Right atrium auricular region (tissue), 2 donors: Measurements from ENCODE around the gene NPR2. TPM values are rescaled to one million over a fixed set of nuclear protein-coding genes. Genes with fewer than 3 reads are reported as not detected.

Source experiments
- DNase-seq: peaks from one replicate; pipeline ENCODE4 v3.0.0-alpha.2; 2019; ENCODE audit warnings: low spot score
- H3K27ac ChIP-seq, 2 donors: fragments of 200-600 bp; sonication (generic); 1 replicate in 1 of 2; 2 replicates in 1 of 2; pipeline ENCODE4 v1.5.1; 2016 to 2019
- H3K27me3 ChIP-seq, 2 donors: fragments of 200-600 bp; sonication (generic); one replicate each; pipeline versions ENCODE4 v1.5.1 to v1.6.0; 2017 to 2019
- H3K36me3 ChIP-seq: fragments of 200-600 bp; sonication (generic); one replicate; pipeline ENCODE4 v1.5.1; 2016
- H3K4me1 ChIP-seq, 2 donors: fragments of 200-600 bp; sonication (generic); one replicate each; pipeline versions ENCODE4 v1.5.1 to v1.6.0; 2017 to 2019
- H3K4me3 ChIP-seq, 2 donors: fragments of 200-600 bp; sonication (generic); 1 replicate in 1 of 2; 2 replicates in 1 of 2; pipeline ENCODE4 v1.5.1; 2017 to 2019; ENCODE audit warnings: mild to moderate bottlenecking in 1 of 2, moderate library complexity in 1 of 2
- H3K9me3 ChIP-seq, 2 donors: fragments of 200-600 bp; sonication (generic); one replicate each; pipeline ENCODE4 v1.5.1; 2019
- total RNA-seq, 2 donors: library from RNA; depleted of rRNA; stranded (reverse); fragments of >200 nt; gene quantifications; one replicate each; pipeline ENCODE4 v1.1.0, GENCODE V29; 2016
- TF ChIP-seq, protein P1 (sequence below), 2 donors: fragments of 200-600 bp; sonication (generic); IDR thresholded peaks; one replicate each; pipeline ENCODE4 v1.5.1; 2019; ENCODE audit warnings: antibody characterized with exemption in 2 of 2

Gene NPR2
- total RNA-seq, 2 donors from 2014 or later, result 17.7 to 27.2 TPM

DNA sequence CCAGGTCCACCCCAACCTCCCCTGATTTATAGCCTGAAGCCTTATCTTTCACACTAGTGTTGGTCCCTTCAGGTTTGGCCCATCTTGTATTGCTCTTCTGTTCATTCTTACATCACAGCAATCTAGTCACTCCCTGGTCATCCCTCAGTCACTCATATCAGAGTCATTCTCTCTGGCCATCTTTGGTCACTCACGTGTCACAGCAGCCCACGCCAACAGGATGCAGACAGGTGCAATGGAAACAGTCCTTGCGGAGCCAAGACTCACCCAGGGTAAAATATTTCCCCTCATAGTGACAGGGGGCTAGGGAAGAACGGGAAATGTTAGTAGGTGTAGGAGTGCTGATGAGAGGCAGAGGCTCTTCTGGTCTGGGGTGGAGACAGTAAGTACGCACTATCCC lies 37.9 kb upstream of the NPR2 start:
- no peak overlapping the region for H3K4me3 ChIP-seq
- H3K4me1 ChIP-seq, result peaks cover 0 to 44% of the 10 kb centered on the region in 2 donors
- H3K36me3 ChIP-seq, result peaks cover 39% of the 10 kb centered on the region

DNA sequence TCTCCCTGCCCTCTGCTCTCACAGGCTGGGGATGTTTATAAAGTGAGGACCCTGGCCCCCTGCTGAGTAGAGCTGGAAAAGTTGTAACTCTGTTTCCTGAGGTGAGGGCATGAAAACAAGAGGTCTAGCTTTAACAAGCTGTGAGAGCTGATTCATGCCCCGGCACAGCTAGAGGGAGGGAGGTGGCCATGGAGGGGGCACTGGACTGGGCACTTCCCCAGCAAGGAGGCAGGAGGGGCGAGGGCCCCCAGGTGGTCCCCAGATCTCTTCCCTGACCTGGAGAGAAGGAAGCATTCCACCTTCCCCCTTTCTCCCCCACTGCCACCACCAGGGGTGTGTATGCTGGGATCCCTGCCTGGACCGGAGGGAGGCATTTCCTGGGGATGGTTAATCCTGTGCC lies 37.1 kb upstream of the NPR2 start, which contains the start of gene MSMP:
TSS of gene MSMP (minus strand) at position 13 of the 400 bp plus-strand sequence. CDS start 147 bp downstream, outside the sequence.
- H3K9me3 ChIP-seq, result no peaks in the 10 kb centered on the region
- no peaks in the 10 kb centered on the region for H3K27me3 ChIP-seq
- H3K27ac ChIP-seq, result no peak within 1 kb of the TSS
- no peak for DNase-seq
- TF ChIP-seq, protein P1, sequence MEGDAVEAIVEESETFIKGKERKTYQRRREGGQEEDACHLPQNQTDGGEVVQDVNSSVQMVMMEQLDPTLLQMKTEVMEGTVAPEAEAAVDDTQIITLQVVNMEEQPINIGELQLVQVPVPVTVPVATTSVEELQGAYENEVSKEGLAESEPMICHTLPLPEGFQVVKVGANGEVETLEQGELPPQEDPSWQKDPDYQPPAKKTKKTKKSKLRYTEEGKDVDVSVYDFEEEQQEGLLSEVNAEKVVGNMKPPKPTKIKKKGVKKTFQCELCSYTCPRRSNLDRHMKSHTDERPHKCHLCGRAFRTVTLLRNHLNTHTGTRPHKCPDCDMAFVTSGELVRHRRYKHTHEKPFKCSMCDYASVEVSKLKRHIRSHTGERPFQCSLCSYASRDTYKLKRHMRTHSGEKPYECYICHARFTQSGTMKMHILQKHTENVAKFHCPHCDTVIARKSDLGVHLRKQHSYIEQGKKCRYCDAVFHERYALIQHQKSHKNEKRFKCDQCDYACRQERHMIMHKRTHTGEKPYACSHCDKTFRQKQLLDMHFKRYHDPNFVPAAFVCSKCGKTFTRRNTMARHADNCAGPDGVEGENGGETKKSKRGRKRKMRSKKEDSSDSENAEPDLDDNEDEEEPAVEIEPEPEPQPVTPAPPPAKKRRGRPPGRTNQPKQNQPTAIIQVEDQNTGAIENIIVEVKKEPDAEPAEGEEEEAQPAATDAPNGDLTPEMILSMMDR (IDR thresholded peaks at IDR 0.05), result no peak
- H3K4me1 ChIP-seq, result peaks cover 0 to 50% of the 10 kb centered on the region in 2 donors
- H3K4me3 ChIP-seq, result no peak within 1 kb of the TSS
- H3K36me3 ChIP-seq, result peaks cover 39% of the 10 kb centered on the region

More for the DNA sequence above, 37.9 kb upstream of the NPR2 start:
- DNase-seq, result no peak
- TF ChIP-seq, protein P1 (IDR thresholded peaks at IDR 0.05), result no peak
- H3K27me3 ChIP-seq, result no peaks in the 10 kb centered on the region
- H3K9me3 ChIP-seq, result no peaks in the 10 kb centered on the region
- H3K27ac ChIP-seq, result no peak overlapping the region

DNA sequence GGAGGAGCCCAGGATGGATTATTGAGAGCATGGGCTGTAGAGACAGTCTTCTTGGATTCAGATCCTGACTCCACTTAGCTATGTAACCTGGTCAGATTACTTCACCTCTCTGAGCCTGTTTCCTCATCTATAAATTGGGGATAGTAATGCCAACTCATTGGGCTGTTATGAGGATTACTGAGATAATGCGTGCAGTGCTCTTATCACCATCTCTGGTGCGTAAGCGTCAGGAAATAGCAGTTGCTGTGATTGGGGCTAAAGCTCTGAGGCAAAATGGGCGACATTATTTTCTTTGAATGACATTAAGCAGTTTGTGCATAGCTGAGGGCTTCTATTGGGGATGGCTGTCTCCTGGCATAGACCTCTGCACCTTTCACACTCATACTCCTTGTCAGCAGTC lies 36.3 kb upstream of the NPR2 start:
- H3K4me3 ChIP-seq, result no peak overlapping the region
- no peak overlapping the region for H3K27ac ChIP-seq
- H3K4me1 ChIP-seq, result peaks cover 0 to 42% of the 10 kb centered on the region in 2 donors
- H3K9me3 ChIP-seq, result no peaks in the 10 kb centered on the region
- H3K27me3 ChIP-seq, result no peaks in the 10 kb centered on the region
- DNase-seq, result no peak
- TF ChIP-seq, protein P1 (IDR thresholded peaks at IDR 0.05), result no peak
- peaks cover 39% of the 10 kb centered on the region for H3K36me3 ChIP-seq

DNA sequence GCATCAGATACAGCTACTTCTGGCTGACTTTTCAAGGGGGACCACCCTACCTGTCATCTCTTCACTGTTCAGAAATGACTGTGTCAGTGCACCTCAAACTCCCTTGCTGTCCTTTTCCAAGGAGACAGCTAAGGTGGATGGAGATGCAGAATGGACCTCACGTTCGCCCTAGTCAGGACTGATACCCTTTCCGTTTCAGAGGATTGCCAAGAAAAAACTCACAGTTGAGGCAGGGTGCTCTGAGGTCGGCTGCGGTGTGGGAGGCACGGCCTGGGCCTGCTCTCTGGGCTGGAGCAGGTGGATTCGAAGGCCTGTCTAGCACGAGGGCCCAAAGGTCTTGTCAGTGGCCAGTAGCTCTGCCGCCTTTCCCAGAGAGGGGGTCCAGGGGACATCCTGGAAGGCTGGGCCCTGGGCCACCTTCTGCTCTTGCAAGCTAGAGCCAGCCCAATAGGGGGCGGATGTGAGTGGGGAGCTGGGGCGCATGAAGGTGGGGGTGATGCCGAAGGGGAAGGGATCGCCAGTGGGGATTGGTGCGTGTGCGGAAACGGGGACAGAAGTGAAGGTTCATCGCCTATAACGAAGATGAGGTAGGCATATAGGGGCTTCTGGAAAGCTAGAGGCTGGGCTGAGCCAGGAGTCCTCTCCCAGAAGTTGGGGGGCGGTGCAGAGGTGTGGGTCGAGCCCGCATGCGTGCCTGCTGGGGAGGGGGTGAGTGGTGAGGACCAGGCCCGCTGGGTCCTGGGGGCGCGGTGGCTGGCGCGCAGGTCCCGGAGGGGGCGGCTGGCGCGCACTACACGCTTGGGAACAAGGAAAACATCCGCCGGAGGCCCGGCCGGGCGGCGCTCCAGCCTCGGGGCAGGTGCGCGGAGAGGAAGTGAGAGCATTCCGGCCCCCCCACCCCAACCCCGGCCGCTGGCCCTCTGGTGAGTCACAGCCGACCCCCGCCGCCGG lies 34.8 kb upstream of the NPR2 start:
- peak; percentile 73 for DNase-seq

DNA sequence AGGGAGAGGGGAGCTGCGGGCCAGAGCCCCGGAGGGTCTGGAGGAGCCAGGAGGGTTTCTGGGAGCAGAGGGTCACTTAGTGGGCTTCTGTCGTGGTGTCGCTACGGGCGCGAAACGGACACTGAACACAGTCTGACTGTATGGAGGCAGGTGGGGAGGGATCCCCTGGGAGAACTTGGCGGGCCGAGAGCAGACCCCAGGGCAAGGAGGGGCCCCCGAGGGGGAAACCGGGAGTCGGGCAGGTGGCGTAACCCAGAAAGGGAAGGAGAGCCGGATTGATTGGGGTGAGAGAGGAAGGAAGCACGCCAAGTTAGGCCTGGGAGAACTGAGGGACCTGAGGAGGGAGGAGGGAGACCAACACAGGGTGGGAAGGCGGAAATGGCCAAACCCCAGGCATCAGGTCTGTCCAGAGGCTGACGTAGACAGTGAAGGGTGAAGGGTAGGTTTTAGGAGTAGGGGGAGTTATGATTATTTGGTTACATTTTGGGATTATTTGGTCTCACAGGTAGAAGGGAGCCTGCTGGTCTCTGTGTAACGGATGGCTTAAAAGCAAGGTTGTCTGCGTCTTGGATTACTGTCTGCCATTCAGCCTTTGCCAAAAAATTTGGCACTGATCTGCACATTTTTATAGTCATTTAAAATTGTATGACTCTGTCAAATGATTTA lies 34.0 kb upstream of the NPR2 start:
- H3K36me3 ChIP-seq, result peaks cover 19% of the 10 kb centered on the region
- peaks cover 0 to 44% of the 10 kb centered on the region in 2 donors for H3K4me1 ChIP-seq
- H3K4me3 ChIP-seq, result peak overlapping the region; percentile 61 to 67
- peak overlapping the region; percentile 90 to 95 for H3K27ac ChIP-seq
- TF ChIP-seq, protein P1 (IDR thresholded peaks at IDR 0.05), result no peak
- no peaks in the 10 kb centered on the region for H3K9me3 ChIP-seq
- peak; percentile 66 for DNase-seq
- H3K27me3 ChIP-seq, result no peaks in the 10 kb centered on the region

More for the DNA sequence above, 34.8 kb upstream of the NPR2 start:
- Histone ChIP-seq H3K4me1 (peaks cover 0 to 44% of the 10 kb centered on the region in 2 donors), H3K27me3 (no peaks in the 10 kb centered on the region), H3K27ac (peak overlapping the region; percentile 90 to 95), H3K4me3 (peak overlapping the region; percentile 61 to 67), H3K36me3 (peaks cover 27% of the 10 kb centered on the region), H3K9me3 (no peaks in the 10 kb centered on the region)
- TF ChIP-seq, protein P1 (IDR thresholded peaks at IDR 0.05), result peak; percentile 52 to 76
